ENCODE data around the gene IDI2. TPM values are rescaled to one million over a fixed set of nuclear protein-coding genes. Genes with fewer than 3 reads are reported as not detected.

The IDI2 gene
- total and polyA plus RNA-seq, 12 donors: 0.07 to 1.2 (median 0.44) TPM; not detected in 4

DNA sequence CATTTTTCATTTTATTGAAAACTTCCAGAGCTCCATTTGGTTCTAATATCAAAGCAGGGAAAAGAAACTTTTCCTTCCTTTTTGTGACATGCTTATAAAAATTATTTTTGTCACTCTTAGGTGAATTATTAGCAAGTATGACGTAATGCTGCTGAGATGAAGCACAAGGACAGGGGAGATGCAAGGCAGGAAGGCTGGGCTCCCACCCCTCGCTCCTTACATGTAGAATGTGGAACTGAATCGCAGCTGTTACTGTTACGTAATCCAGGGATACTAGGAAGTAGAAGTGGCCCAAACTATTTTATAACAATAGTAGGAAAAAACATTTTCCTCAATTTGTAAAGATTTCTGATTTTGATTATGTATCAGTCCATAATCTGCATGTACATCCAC lies 54.5 kb downstream of the IDI2 start:
- Histone ChIP-seq H3K4me3 (no peak overlapping the region), H3K36me3 (no peaks in the 10 kb centered on the region), H3K4me1 (peaks cover 0 to 15% (median 4%) of the 10 kb centered on the region in 9 donors), H3K27me3 (peaks cover 0 to 5% (median 0%) of the 10 kb centered on the region in 7 donors), H3K27ac (no peak overlapping the region), H3K9me3 (peaks cover 0 to 3% (median 0%) of the 10 kb centered on the region in 11 donors)
- ATAC-seq (peak in 5 of 8 donors; percentile 55 to 68 (median 62)), DNase-seq (no peak)
- TF ChIP-seq, protein P1, sequence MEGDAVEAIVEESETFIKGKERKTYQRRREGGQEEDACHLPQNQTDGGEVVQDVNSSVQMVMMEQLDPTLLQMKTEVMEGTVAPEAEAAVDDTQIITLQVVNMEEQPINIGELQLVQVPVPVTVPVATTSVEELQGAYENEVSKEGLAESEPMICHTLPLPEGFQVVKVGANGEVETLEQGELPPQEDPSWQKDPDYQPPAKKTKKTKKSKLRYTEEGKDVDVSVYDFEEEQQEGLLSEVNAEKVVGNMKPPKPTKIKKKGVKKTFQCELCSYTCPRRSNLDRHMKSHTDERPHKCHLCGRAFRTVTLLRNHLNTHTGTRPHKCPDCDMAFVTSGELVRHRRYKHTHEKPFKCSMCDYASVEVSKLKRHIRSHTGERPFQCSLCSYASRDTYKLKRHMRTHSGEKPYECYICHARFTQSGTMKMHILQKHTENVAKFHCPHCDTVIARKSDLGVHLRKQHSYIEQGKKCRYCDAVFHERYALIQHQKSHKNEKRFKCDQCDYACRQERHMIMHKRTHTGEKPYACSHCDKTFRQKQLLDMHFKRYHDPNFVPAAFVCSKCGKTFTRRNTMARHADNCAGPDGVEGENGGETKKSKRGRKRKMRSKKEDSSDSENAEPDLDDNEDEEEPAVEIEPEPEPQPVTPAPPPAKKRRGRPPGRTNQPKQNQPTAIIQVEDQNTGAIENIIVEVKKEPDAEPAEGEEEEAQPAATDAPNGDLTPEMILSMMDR (IDR thresholded peaks at IDR 0.05): no peak
- 50 to 62% methylated on average over 4 of the region's 4 CpGs for WGBS, 2 donors
- intact Hi-C loops (cut with DNase I): no loop called here

DNA sequence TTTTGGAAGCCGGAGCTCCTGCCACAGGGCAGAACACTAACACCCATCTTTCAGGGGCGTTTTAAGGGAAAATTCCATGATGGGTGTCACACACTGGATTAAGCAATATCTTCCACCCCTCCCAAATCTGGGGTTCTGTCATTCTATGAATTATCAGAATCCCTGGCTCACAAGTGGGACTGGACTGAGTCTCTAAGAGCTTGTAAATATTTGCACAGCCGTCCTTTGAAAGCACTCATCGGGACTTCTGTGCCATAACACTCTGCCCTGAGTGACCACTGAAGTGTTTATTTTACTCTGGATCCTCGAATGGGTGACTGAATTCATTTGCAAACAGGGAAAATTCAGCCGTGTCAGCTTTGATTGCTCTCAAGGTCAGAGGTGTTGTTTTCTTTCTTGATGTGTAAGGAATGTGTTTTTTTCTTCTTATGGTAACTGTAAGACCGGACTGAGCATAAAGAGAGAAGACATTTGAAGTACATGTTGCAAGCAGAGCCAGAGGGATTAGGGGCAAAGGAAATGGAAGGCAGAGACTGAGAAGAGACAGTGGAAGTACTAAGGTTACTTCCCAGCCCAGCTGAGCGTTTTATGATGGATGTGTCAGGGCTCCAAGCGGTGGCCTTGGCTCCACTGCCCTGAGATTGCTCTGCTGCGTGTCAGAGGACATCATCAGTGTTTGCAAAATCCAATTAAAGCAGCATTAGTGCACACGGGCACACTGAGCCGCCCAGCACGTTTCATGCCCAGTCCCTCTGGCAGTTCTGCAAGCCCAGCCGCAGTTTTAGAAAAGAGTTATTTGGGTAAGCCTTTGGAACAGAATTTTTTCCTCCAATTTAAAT lies 55.1 kb downstream of the IDI2 start:
- DNase-seq (no peak), ATAC-seq (peak in 3 of 8 donors; percentile 25 to 46 (median 36))
- H3K4me3 ChIP-seq: no peak overlapping the region
- peaks cover 0 to 5% (median 0%) of the 10 kb centered on the region in 7 donors for H3K27me3 ChIP-seq
- H3K27ac ChIP-seq: no peak overlapping the region
- H3K4me1 ChIP-seq: peaks cover 0 to 15% (median 4%) of the 10 kb centered on the region in 9 donors
- TF ChIP-seq, protein P1 (IDR thresholded peaks at IDR 0.05): no peak
- H3K9me3 ChIP-seq: peaks cover 0 to 3% (median 0%) of the 10 kb centered on the region in 11 donors
- 52 to 59% methylated on average over 14 of the region's 14 CpGs for WGBS, 2 donors
- intact Hi-C loops (cut with DNase I): no loop called here
- no peaks in the 10 kb centered on the region for H3K36me3 ChIP-seq

DNA sequence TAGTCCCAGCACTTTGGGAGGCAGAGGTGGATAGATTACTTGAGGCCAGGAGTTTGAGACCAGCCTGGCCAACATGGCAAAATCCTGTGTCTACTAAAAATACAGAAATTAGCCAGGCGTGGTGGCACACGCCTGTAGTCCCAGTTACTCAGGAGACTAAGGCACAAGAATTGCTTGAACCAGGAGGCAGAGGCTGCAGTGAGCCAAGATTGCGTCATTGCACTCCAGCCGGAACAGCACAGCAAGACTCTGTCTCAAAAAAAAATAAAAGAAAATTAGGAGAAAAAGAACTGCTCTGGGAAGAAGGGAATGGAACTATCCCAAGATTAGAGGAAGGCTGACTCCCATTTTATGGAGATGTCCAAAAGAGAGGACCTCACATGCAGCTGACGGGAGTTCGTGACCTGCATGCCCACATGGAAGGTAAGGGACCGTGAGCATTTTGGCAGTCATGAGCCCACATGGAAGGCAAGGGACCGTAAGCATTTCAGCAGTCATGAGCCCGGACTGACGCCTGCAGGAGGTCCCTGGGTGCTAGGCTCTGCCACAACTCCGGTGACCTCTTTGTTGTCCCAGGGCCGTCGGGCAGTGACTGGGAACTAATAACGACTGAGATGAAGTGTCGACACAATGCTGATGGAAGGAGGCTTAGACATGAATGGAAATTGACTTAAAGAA lies 56.0 kb downstream of the IDI2 start:
- WGBS, 2 donors: 75% methylated on average over 15 of the region's 15 CpGs
- intact Hi-C loops (cut with DNase I): no loop called here
- H3K9me3 ChIP-seq: peaks cover 0 to 3% (median 0%) of the 10 kb centered on the region in 11 donors
- DNase-seq (no peak), ATAC-seq (no peak)
- H3K27ac ChIP-seq: no peak overlapping the region
- H3K36me3 ChIP-seq: no peaks in the 10 kb centered on the region
- TF ChIP-seq, protein P1 (IDR thresholded peaks at IDR 0.05): no peak
- no peak overlapping the region for H3K4me3 ChIP-seq
- H3K4me1 ChIP-seq: peaks cover 0 to 15% (median 4%) of the 10 kb centered on the region in 9 donors
- H3K27me3 ChIP-seq: peaks cover 0 to 5% (median 0%) of the 10 kb centered on the region in 7 donors

Other genes starting within 250 kb of the IDI2 start
- gene LARP4B, start 94.2 kb downstream of the IDI2 start, total RNA-seq: 10 to 100 TPM; 58.7 to 82.6 (median 65.8) TPM
- 10 to 100 TPM; 10.6 to 39.1 TPM for gene LARP4B, start 94.2 kb downstream of the IDI2 start, polyA plus RNA-seq
- gene GTPBP4, start 37.4 kb downstream of the IDI2 start, total RNA-seq: 10 to 100 TPM; 25.0 to 41.4 (median 29.4) TPM
- 10 to 100 TPM; 13.0 to 44.9 TPM for gene GTPBP4, start 37.4 kb downstream of the IDI2 start, polyA plus RNA-seq
- 10 to 100 TPM; 14.4 to 21.9 (median 18.9) TPM for gene IDI1, start 23.3 kb upstream of the IDI2 start, total RNA-seq
- 10 to 100 TPM in 1 of 2 donors, 1 to 10 TPM in 1; 8.9 to 26.0 TPM for gene IDI1, start 23.3 kb upstream of the IDI2 start, polyA plus RNA-seq
- 10 to 100 TPM; 25.0 to 36.5 (median 32.6) TPM for gene WDR37, start 30.5 kb upstream of the IDI2 start, total RNA-seq
- 10 to 100 TPM in 1 of 2 donors, 1 to 10 TPM in 1; 6.8 to 15.0 TPM for gene WDR37, start 30.5 kb upstream of the IDI2 start, polyA plus RNA-seq